ENCODE data around the gene SYTL4. TPM values are rescaled to one million over a fixed set of nuclear protein-coding genes. Genes with fewer than 3 reads are reported as not detected.

Gene SYTL4
- total RNA-seq, 1 experiment from 2014 or later: 3.1 TPM

DNA sequence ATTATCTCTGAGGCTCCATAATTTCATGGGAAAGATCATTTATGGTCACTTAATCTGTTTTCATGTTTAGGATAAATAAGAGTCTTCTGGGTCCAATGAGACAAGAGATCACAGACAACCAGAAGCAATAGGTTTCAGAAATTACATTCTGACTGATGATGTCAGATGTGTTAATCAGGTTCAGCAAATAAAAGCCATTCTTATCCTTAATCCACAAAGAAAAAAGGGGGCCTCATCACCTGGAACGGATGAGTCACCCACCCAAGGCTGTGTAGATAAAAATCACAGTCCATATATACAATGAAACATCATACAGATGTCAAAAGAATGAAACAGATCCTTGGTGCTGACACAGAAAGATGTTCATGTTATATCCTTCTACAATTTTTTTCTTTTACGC lies 36.6 kb downstream of the SYTL4 start:
- no peak for DNase-seq (ENCODE audit: low read depth)

DNA sequence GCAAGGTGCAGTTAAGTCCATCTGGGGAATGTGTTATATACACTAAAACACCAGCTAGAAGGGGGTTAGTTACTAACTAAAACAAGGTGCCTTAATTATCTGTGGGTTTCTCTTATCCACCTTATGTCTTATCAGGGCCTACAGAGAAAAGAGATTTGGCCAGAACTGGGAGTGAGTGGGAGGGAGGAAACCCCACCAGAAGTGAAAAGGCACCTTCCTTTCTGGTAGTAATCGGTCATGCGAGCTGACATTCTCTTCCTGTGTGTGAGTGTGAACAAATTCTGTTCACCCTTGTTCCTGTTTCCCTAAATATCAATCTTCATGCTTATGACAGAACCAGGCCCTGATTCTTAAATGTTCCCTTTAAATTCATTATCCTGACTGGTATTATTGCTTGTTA lies 44.4 kb downstream of the SYTL4 start:
- DNase-seq (ENCODE audit: low read depth): no peak

DNA sequence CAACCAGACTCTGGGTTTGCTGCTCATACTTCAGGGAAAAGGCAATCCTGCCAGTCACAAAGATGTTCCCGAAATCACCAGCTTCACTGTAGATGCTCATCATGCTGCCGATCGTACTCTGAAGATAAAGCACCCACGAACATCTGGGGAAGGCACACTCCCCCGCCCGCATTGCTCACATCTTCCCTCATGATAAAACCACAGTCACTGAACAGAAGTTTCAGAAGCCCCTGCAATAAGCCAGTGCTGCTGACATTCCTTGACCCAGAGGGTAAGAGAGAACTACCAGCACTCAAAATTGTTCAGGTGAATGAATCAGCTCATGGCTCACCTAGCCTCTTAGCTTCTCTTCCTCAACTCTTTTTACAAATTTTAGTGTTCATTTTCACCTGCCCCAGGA lies 44.8 kb downstream of the SYTL4 start:
- DNase-seq (ENCODE audit: low read depth): no peak

DNA sequence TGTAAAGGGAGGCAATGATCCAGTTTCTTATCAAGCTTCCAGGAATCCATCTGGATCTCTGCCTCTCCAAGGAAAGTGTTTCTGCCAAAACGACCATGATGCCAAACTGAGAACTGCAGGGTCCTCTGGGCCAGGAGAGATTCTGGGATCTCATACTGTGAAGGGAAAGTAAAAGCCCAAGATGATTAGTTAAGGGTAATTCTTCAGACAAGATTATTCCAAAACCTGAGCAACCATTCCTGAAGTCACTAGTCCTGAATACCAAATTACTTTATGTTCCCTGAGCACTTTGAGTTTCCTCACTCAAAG lies 46.0 kb downstream of the SYTL4 start:
- no peak for DNase-seq (ENCODE audit: low read depth)

DNA sequence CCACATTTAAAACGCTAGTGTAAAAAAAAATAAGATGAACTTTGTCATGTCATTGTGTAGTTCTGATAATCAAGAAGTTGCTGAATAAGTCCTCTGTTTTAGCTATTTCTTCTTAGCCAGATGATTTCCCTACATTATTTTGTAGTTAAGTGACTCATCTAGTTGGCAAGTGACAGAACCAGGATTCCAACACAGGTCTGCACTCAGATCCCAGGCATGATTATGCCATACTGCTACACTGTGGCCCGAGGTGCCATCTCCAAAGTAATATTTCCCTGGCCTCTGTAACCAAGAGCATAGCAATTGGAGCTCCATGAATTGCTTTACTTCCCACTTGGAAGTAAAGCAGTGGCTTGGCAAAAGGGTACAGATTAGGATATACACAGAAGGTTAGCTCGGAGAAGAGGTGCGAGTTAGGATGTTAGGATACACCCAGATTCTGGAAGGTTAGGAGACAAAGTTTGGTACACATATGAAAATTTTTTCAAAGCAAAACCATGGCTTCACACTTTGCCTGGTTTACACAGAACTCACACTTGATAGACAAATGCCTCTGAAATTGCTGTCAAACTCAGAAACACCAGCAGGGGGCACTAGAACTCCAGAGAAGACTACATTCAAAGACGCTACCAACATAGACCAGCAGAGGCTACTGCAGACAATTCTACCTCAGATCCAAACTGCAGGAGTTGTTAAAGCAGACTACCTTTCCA lies 46.5 kb downstream of the SYTL4 start:
- DNase-seq (ENCODE audit: low read depth): peak; percentile 46

DNA sequence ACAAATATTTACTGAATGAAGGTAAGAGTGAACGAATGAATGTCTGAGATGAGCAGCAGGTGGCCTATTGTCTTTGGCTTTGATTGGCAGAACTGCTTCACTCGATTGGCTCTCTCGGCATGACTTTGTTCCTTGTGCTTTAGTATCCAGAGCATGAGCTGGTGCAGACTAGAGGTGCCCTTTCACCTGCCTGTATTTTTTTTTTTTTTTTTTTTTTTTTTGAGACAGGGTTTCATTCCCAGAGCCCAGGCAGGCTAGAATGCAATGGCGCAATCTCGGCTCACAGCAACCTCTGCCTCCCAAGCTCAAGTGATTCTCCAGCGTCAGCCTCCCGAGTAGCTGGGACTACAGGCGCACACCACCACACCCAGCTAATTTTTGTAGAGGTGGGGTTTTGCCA lies 49.0 kb downstream of the SYTL4 start:
- no peak for DNase-seq (ENCODE audit: low read depth)

DNA sequence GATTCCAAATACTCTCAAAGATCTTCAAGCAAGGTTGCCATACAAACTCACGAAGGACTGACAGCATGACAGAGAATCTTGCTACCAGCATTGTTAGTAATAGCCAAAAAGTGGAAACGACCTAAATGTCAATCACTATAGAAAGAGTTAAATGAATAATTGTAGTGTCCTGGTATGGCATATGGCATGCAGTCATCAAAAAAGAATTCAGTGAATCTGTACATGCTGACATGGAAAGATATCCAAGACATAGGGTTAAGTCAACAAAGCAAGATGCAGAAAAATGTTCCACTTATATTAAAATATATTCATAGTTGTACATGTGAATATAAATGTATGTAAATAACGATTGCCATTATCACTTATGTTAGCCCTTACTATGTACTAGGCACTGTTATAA lies 50.3 kb downstream of the SYTL4 start:
- no peak for DNase-seq (ENCODE audit: low read depth)

DNA sequence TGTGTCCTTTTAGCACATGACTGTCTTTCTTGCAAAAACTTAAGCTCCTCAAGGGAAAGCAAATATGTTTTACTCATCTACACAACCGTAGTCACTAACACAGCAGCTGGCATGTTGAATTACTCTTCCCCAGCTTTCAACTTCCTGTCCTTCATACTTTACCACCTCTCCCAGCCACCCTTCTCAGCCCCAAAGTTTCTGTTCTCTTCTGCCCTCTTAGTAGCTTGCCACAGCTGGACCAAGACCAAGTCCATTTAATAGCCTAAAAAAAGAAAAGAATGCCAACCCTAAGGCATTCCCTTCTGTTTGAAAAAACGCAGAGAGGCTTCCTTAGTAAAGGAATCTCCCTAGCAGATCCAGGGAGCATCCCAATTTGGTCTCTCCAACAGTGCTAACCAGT lies 51.2 kb downstream of the SYTL4 start:
- no peak for DNase-seq (ENCODE audit: low read depth)

DNA sequence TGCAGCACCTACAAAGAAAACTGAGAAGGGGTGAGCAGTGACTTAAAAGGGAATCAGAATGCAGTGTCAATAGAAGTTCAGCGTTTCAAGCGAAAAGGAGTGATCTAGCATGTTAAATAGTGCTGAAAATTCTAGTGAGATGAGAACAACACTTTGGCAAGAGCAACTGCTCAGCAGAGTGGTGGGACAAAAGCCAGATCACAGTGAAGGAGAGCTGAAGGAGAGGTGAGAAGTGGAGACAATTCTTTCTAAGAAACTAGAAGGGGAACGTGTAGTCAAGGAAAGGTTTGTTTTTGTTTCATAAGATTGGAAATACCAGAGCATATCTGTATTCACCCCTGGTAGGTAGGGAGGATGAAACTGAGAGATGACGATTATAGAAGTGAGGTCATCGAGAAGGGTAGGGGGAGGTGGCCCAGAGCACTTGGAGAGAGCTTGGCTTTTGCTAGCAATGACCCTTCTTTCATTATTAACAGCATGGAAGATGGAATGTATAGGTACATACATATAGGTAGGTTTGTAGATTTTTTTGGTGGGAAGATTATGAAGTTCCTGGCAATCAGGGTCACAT lies 54.2 kb downstream of the SYTL4 start:
- DNase-seq (ENCODE audit: low read depth): no peak

DNA sequence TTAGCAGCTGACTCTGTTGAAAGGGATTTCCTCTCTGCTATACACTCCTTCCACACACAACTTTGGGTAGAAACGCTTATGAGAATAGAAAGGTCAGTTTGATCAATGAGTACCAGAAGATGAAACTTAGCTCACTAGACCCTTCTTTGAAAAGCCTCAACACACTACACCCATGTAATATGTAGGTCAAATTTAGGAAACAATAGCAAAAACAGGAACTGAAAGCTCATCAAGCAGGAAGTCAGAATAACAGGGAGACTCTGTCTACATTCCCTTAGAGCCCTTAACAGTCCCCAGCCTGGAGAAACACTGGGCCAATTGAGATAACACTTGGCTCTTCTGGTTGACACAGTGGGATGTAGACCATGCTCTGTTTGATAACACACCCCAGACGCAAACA lies 57.2 kb downstream of the SYTL4 start:
- DNase-seq (ENCODE audit: low read depth): no peak

DNA sequence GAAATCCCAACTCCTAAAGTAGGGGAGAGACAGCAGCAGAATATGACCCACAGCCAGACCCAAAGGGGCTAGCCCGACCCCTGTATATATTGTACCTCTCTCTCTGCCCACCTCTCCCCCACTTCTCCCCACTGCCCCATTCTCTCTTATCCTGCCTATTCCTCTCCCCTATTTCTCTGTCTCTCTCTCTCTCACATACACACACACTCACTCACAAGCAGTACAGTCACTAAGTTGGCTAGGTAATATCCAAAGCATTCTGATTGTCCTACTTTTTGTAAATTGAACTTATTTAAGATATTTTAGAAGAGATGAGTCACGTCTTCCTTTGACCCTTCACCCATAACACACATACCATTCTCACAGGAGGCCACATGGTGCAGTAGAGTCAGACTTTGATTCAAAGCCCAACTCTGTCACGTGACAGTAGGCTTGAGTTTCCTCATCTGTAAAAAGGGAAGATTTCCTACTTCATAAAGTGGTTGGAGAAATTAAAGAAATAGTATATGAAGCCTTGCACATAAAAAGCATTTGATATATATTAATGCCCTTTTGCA lies 58.4 kb downstream of the SYTL4 start:
- peak; percentile 11 for DNase-seq (ENCODE audit: low read depth)

DNA sequence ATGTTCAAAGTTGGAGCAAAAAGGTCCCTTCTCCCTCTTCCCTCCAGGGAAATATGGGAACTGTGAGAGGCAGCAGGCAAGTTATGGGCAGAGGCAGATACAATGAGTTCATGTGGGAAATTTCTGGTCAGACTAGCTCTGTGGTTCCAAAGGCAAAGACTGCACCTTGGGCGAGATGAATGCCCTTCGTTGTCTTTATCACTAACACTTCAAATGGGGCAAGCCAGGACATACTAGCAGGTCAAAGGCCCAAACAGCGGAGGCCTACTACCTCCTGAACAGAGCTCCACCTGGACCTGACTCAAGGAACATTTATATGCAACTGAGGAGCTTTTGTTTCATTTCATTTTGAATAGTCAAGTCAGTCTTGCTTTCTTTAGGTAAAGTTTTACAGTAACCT lies 59.0 kb downstream of the SYTL4 start:
- DNase-seq (ENCODE audit: low read depth): no peak

DNA sequence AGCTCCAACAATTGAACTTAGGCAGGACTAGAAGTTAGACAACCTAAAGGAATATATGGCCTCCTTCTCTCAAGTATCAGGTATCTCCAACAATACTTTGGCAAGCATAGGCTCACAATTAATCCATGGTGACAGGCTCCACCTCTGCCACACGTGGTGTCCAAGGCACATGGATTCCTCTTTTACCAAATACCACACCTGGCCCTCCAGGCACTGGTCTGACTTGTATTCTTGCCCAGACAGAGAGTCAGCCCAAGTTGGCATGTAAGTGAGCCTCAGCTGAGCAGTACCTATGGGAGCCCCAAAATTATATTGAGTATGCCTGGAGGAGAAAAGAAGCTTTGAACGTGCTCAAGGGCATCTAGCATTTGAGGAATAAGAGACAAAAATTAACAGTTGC lies 68.3 kb downstream of the SYTL4 start:
- DNase-seq (ENCODE audit: low read depth): no peak

DNA sequence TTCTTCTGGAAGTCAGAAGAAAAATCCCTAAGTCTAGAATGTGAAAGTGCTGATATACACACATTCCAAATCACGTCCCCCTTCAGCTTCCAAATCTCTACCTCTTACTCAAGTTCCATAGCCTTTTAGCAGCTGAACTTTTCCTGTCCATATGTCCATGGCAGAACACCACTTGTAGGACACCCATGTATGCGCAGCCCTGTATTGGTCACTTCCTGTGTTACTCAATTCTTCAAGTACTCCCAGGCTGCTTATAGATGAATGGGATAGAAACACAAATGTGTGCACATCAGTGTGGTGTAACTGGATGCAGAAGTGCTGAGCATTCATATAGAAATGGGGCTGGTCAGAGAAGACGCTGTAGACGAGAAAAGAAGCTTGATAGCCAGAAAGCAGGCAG lies 69.1 kb downstream of the SYTL4 start:
- DNase-seq (ENCODE audit: low read depth): no peak

DNA sequence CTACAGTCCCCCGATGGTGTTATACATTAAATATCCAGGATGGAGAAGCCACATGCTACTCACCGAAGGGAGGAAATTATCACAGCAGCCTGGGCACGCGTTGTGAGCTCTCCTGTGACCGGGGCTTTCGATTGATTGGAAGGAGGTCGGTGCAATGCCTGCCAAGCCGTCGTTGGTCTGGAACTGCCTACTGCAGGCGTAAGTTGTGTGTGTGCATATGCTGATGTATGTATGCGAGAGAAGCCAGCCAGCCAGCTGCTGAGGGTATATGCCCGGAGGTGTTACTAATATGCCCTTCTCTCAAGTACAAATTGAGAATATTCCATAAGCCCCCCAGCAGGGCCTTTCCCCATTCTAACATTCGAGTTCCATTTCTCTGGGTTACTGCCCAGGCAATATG lies 69.8 kb downstream of the SYTL4 start:
- no peak for DNase-seq (ENCODE audit: low read depth)

DNA sequence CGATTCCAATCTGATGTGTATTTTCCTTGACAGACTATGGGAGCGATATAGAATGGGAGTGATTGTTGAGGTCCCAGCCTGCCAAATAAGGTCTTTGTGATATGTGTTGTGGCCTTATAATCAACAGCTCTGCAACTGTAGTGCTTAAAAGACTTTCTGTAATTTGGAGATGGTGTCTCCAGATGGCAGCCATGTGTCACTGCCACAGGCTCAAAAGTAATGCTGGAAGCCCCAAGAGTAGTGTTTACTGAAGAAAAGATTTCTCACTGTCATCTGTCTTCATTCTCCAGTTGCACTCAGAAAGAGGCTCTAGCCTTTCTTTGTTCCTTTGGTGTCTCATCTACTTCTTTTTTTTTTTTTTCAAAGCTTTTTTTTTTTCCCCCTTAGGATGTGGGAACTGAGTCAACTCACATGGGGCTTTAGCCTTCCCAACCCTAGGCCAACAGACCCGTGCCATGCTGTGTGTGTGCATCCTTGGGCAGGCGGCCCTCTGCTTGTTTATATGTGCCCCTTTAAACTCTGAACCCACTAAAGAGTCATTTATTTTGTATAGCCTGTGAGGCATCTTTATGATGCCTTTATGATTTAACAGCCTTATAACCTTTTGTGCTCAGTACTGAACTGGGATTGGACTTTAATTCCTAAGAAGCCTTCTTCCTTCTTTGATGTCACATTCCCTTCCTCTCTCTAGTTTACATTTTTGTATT lies 72.3 kb downstream of the SYTL4 start:
- DNase-seq (ENCODE audit: low read depth): no peak

DNA sequence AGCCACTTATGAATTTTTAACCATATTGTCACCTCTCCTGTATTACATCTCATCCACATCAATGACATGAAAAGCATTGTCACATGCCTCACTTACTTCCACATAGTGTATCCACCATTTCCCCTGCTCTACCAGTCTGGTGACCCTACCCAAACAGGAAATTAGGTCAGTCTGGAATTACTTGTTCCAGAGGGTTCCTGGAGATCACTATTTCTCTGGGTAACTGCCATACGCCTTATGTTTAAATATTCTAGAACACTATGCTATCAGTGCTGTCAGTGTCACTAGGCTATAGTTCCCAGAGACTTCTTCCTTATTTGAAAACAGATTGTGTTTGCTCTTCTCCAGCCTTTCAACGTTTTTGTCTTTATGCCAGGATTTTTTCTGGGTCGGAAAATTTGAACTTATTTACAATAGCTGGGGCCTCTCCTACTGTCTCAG lies 73.0 kb downstream of the SYTL4 start:
- DNase-seq (ENCODE audit: low read depth): no peak

DNA sequence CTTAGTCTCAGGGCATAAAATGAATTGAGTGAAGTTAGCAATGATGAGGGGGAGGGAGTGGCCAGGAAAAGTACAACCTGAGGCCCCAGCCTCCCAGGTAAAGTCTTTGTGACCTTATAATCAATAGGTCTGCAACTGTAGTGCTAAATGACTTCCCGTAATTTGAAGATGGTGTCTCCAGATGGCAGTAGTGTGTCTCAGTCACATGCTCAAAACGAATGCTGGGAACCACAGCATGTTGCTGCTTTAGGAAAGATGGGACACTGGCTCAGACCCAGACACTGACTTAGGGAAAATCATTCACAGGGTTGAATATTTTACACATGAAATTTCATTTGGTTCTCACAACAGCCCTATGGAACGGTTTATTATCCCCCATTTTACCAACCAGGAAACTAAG lies 77.7 kb downstream of the SYTL4 start:
- no peak for DNase-seq (ENCODE audit: low read depth)

DNA sequence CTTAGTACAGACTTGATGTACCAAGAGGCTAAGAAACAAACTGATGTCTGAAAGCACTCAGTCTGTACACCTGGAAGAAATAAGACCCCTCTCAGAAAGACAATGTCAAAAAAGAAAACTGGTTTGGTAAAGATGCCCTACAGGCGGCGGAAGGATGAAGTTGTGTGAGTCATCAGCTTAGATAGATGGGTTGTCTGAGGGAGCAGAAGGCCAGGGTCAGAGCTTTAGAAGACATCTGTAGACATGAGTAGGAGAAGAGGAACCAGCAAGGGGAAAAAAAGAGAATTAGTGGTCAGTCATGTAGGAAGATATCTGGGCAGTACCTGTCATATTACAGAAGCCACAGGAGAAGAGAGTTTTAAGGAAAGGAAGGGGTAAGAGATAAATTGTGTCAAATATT lies 79.7 kb downstream of the SYTL4 start:
- DNase-seq (ENCODE audit: low read depth): no peak

DNA sequence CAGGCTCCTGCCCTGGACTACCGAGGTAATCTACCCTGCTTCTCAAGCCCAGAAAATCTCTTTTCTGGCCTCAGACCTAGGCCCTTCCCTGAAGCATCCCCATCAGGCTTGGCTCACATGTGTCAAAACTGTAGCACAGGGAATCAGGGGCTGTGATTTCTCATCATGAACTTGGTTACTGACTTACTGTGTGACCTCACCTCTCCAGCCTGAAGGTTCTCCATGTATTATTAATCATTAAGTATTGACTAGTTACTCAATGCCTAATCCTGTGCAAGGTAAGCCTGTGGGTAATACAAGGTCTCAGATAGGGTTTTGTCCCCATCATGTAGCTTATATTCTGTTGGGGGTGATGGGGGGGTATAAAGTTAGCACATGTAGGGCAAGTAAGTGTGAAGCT lies 81.1 kb downstream of the SYTL4 start:
- DNase-seq (ENCODE audit: low read depth): no peak

DNA sequence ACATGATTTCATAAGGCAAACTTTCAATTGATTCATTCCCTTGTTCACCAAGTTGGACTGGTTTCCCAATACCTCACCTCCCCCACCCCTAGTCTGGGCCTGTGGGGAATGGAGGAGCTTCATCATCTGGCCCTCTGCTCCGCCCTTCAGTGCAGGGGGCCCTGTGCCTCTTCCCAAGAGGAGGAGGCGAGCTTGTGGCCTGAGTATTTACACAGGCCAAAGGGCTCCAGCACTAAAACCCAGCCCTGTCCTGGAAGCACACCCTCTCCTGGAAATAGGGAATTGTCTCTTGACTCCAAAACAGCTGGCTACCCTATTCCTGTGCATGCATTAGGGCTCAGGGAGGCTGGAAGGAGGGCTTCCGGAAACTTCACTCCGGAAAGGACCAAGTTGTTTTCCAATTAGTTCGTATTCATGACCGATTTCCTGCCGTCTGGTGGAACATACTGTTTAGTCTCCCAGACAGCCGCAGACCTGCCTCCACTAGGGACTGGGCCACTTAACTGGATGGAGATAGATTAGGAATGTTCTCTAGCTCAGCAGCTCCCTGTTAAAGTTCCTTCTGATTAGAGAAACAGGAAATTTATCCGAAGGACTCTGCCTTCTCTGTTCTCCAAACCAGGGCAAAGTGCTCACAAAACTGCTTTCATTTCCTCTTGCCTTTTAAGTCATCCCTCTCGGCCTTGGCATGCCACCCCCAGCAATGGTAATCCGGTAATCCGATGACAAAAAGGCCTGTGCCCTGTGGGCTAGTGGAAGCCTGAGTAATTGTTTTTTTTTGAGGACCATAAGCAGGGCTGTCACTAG lies 82.2 kb downstream of the SYTL4 start:
- DNase-seq (ENCODE audit: low read depth): peak; percentile 73
